SU-DHL-6 (cell line): ENCODE data around the gene WFIKKN2.

ENCODE experiments used
- H2AFZ ChIP-seq: fragments of 200-600 bp; sonication (generic); 2 replicates; pipeline ENCODE4 v1.6.1; 2014; ENCODE audit warnings: low read depth, mild to moderate bottlenecking, moderate library complexity, mixed read lengths, antibody characterized with exemption, low read length; ENCODE audit not compliant: severe bottlenecking
- H3F3A ChIP-seq: fragments of 200-600 bp; shearing (Covaris generic); 2 replicates; pipeline ENCODE4 v1.6.0; 2016; ENCODE audit warnings: antibody characterized with exemption, mild to moderate bottlenecking; ENCODE audit not compliant: insufficient read depth
- H3K27ac ChIP-seq: fragments of 200-600 bp; sonication (generic); 2 replicates; pipeline ENCODE4 v1.5.1; 2016; ENCODE audit warnings: low read depth, mild to moderate bottlenecking, low read length, moderate library complexity, mixed read lengths
- H3K27me3 ChIP-seq: fragments of 200-600 bp; sonication (generic), shearing (Covaris generic); 2 replicates; pipeline ENCODE4 v1.6.0; 2014; ENCODE audit warnings: mild to moderate bottlenecking, low read length
- H3K36me3 ChIP-seq: fragments of 200-600 bp; sonication (generic); 2 replicates; pipeline ENCODE4 v1.6.1; 2014; ENCODE audit warnings: mild to moderate bottlenecking, low read length, mixed read lengths
- H3K4me2 ChIP-seq: fragments of 300-600, 200-600 bp; shearing (Covaris generic), sonication (generic); 2 replicates; pipeline ENCODE4 v1.6.0; 2014; ENCODE audit warnings: low read length, low read depth, mild to moderate bottlenecking; ENCODE audit not compliant: poor library complexity, severe bottlenecking
- H3K4me3 ChIP-seq: fragments of 200-600 bp; sonication (generic); 2 replicates; pipeline ENCODE4 v1.5.1; 2014; ENCODE audit warnings: antibody characterized with exemption, low read length, mild to moderate bottlenecking, mixed read lengths; ENCODE audit not compliant: insufficient read depth, poor library complexity, severe bottlenecking
- H3K79me2 ChIP-seq: fragments of 200-600 bp; sonication (generic); 2 replicates; pipeline ENCODE4 v1.6.1; 2014; ENCODE audit warnings: mild to moderate bottlenecking, low read length, moderate library complexity; ENCODE audit not compliant: insufficient read depth
- H3K9ac ChIP-seq: fragments of 200-600 bp; sonication (generic); 2 replicates; pipeline ENCODE4 v1.7.0; 2014; ENCODE audit warnings: mild to moderate bottlenecking, low read length
- H3K9me2 ChIP-seq: fragments of 200-600 bp; sonication (generic); replicated peaks from 2 replicates; pipeline ENCODE4 v1.6.1; 2014; ENCODE audit warnings: low read length; ENCODE audit not compliant: insufficient read depth
- H3K9me3 ChIP-seq: fragments of 200-600 bp; sonication (generic); 2 replicates; pipeline ENCODE4 v1.6.1; 2014; ENCODE audit warnings: low read length, mixed read lengths; ENCODE audit not compliant: insufficient read depth
- H4K20me1 ChIP-seq: fragments of 200-600 bp; sonication (generic); 2 replicates; pipeline ENCODE4 v1.6.1; 2014; ENCODE audit warnings: low read depth, mild to moderate bottlenecking, antibody characterized with exemption, low read length, moderate library complexity, mixed read lengths
- CTCF ChIP-seq: fragments of 200-600 bp; sonication (generic); IDR thresholded peaks from one replicate; pipeline ENCODE4 v1.5.1; 2017; ENCODE audit warnings: antibody characterized with exemption, mild to moderate bottlenecking, low read length, moderate library complexity; ENCODE audit not compliant: insufficient read depth, poor library complexity, severe bottlenecking
- EZH2phosphoT487 ChIP-seq: fragments of 200-600 bp; sonication (generic), shearing (Covaris generic); conservative IDR thresholded peaks from 2 replicates; pipeline ENCODE4 v1.6.1; 2018; ENCODE audit warnings: mild to moderate bottlenecking, antibody characterized with exemption, low read length, moderate library complexity, mixed read lengths

The WFIKKN2 gene

GRCh38 chr17:50794361-50794760, 41.0 kb upstream of the WFIKKN2 start:
- no peaks in the 10 kb centered on the region for H3K79me2 ChIP-seq
- no peak overlapping the region for H3K27ac ChIP-seq
- H3K4me2 ChIP-seq = no peak overlapping the region
- no peaks in the 10 kb centered on the region for H3K9me3 ChIP-seq
- H3K9me2 ChIP-seq = no peaks in the 10 kb centered on the region
- no peak overlapping the region for H2AFZ ChIP-seq
- H3K36me3 ChIP-seq = no peaks in the 10 kb centered on the region
- no peaks in the 10 kb centered on the region for H3F3A ChIP-seq
- no peak overlapping the region for H3K4me3 ChIP-seq
- TF ChIP-seq CTCF (no peak), EZH2phosphoT487 (no peak)
- H4K20me1 ChIP-seq = no peaks in the 10 kb centered on the region
- H3K9ac ChIP-seq = no peak overlapping the region
- no peaks in the 10 kb centered on the region for H3K27me3 ChIP-seq

- Histone ChIP-seq H3K9me2 (no peaks in the 10 kb centered on the region), H2AFZ (no peak overlapping the region)
These were observed 38.1 kb upstream of the WFIKKN2 start for GRCh38 chr17:50797135-50797810.

DNA sequence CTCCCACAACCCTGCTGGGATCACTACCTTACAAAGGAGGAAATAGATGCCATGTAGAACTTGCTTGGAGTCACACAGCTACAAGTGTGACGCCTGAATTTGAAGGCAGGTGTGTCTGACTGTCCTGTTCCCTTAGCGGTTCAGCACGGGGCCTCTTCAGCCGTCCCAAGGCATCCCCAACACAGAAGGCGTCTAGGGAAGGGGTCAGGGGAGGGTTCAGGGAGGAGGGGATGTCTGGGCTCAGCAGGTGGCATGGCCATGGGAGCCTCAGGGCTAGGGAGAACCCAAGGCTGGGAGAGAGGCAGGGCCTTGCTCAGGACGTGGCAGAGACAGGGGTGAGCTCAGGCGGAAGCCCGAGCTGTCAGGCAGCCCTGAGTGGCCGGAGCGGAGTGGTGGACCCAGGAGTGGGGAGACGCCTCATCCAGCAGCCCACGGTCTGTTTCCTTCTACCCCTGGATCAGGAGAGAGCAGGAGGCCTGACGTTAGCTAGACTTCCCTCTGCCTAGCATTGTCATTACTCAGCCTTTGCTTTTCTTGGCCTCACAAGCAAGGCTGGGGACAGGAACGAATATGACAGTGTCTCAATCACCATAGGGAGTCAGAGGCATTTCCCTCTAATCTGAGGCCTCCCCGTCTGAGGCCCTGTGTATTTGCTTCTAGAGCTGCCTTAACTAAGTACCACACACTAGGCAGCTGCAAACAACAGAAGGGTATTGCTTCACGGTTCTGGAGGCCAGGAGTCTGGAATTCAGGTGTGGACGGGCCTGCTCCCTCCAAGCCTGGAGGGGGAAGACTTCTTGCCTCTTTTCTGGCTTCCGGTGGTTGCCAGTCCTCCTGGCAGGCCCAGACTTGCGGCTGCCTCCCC, 36.7 kb upstream of the WFIKKN2 start:
- H3K4me3 ChIP-seq = no peak overlapping the region
- no peaks in the 10 kb centered on the region for H3F3A ChIP-seq
- H3K9me2 ChIP-seq = no peaks in the 10 kb centered on the region
- H3K4me2 ChIP-seq = no peak overlapping the region
- H3K27ac ChIP-seq = no peak overlapping the region
- no peaks in the 10 kb centered on the region for H4K20me1 ChIP-seq
- no peaks in the 10 kb centered on the region for H3K27me3 ChIP-seq
- no peaks in the 10 kb centered on the region for H3K79me2 ChIP-seq
- no peak overlapping the region for H3K9ac ChIP-seq
- TF ChIP-seq CTCF = no peak
- TF ChIP-seq EZH2phosphoT487 = no peak
- H3K9me3 ChIP-seq = no peaks in the 10 kb centered on the region
- H3K36me3 ChIP-seq = no peaks in the 10 kb centered on the region
- H2AFZ ChIP-seq = no peak overlapping the region

More at GRCh38 chr17:50797135-50797810, 38.1 kb upstream of the WFIKKN2 start:
- Histone ChIP-seq H3K27ac (no peak overlapping the region), H3K4me2 (no peak overlapping the region), H4K20me1 (no peaks in the 10 kb centered on the region), H3K27me3 (no peaks in the 10 kb centered on the region), H3K4me3 (no peak overlapping the region), H3K36me3 (no peaks in the 10 kb centered on the region), H3F3A (no peaks in the 10 kb centered on the region), H3K79me2 (no peaks in the 10 kb centered on the region), H3K9ac (no peak overlapping the region), H3K9me3 (no peaks in the 10 kb centered on the region)
- TF ChIP-seq EZH2phosphoT487 (no peak), CTCF (no peak)
